Activated T-helper 9 cell treated with anti-CD3 and anti-CD28 coated beads, Interleukin-2, amount 50 U/mL, for 16 hours (primary cell): Measurements from ENCODE around the gene USH1G.
"Not testable (repeated sequence)": the region's sequence is repeated elsewhere in the genome, so short reads cannot be mapped to it uniquely, and the experiment has no call there.

ENCODE experiments used
- DNase-seq: peaks from one replicate; pipeline ENCODE4 v3.0.0-alpha.2; 2020; ENCODE audit warnings: low read depth

USH1G gene

GRCh38 chr17:74922694-74923537 is at the start of gene USH1G:
USH1G (minus strand) TSS chr17:74923255; CDS start chr17:74923073, 182 bp downstream.
- DNase-seq: no peak

GRCh38 chr17:74972107-74972972 is 49.3 kb upstream of the USH1G start, which contains the start of gene HID1:
HID1 (minus strand) TSS chr17:74972759; CDS start chr17:74972656, 103 bp downstream.
- peak; percentile 77 for DNase-seq

GRCh38 chr17:74971842-74972106 is 48.7 kb upstream of the USH1G start:
- DNase-seq: no peak

- DNase-seq: no peak
Observed at GRCh38 chr17:74971069-74971841, 48.2 kb upstream of the USH1G start.

- no peak for DNase-seq
Observed at GRCh38 chr17:74970395-74970794, 47.3 kb upstream of the USH1G start.

- not testable (repeated sequence) for DNase-seq
Observed at GRCh38 chr17:74969501-74969900, 46.4 kb upstream of the USH1G start.

- DNase-seq: no peak
Observed at GRCh38 chr17:74968361-74968780, 45.3 kb upstream of the USH1G start.

- no peak for DNase-seq
Observed at GRCh38 chr17:74964988-74965622, 42.0 kb upstream of the USH1G start.

GRCh38 chr17:74964246-74964761 is 41.2 kb upstream of the USH1G start:
- no peak for DNase-seq

- DNase-seq: no peak
Observed at GRCh38 chr17:74963656-74964055, 40.6 kb upstream of the USH1G start.

- no peak for DNase-seq
Observed at GRCh38 chr17:74962622-74963394, 39.8 kb upstream of the USH1G start.

GRCh38 chr17:74961657-74962350 is 38.7 kb upstream of the USH1G start:
- peak; percentile 74 for DNase-seq

- DNase-seq: no peak
Observed at GRCh38 chr17:74960570-74961342, 37.7 kb upstream of the USH1G start.

GRCh38 chr17:74959826-74960515 is 36.9 kb upstream of the USH1G start:
- DNase-seq: no peak

GRCh38 chr17:74957935-74958740 is 35.1 kb upstream of the USH1G start:
- peak; percentile 67 for DNase-seq

- DNase-seq: no peak
Observed at GRCh38 chr17:74956093-74956492, 33.0 kb upstream of the USH1G start.

- DNase-seq: no peak
Observed at GRCh38 chr17:74954665-74955421, 31.8 kb upstream of the USH1G start.
